HG03135 (cell line): ENCODE measurements around the gene SPTSSA.
"Not testable (repeated sequence)": the region's sequence is repeated elsewhere in the genome, so short reads cannot be mapped to it uniquely, and the experiment has no call there.

Source experiments
- ATAC-seq: cut with Tn5 transposase; IDR thresholded peaks from one replicate; pipeline ENCODE4 v1.9.1; 2021; ENCODE audit warnings: mild to moderate bottlenecking, moderate library complexity; ENCODE audit not compliant: unreplicated experiment

The SPTSSA gene, protein sequence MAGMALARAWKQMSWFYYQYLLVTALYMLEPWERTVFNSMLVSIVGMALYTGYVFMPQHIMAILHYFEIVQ

DNA sequence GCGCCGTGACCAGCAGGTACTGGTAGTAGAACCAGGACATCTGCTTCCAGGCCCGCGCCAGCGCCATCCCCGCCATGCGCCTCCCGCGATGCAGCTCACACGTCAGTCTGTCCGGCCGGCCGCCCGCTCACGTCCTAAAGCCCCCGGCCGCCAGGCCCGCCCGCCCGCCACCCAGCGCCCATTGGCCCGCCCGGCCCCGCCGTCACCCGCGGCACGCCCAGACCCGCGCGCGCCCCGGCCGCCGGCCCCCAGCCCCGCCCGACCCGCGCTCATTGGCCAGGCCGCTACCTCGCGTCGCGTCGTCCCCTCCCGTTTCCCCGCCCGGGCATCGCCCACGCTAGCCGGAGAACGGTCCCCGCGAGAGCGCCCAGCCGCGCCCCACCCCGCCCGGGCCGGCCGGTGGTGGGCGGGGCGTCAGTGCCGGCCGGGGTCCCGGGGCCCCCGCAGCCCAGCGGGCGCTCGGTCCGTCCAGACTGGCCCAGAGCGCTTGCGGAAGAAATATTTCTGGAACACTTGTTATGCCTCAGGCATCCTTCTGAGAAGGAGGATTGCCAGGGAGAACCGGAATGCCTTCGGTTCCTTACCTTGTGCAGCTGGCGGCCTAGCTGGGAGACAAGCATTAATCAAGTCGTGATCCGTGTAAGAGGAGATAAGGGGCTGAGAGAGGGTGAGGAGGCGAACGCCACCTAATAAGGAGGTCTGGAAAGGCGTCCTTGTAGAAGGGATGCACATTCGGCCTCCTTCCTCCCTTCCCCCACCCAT lies at the start of gene SPTSSA:
SPTSSA (minus strand) TSS at position 109 of the 762 bp plus-strand sequence; CDS start at position 76, 33 bp downstream.
- peak; percentile 91 for ATAC-seq

DNA sequence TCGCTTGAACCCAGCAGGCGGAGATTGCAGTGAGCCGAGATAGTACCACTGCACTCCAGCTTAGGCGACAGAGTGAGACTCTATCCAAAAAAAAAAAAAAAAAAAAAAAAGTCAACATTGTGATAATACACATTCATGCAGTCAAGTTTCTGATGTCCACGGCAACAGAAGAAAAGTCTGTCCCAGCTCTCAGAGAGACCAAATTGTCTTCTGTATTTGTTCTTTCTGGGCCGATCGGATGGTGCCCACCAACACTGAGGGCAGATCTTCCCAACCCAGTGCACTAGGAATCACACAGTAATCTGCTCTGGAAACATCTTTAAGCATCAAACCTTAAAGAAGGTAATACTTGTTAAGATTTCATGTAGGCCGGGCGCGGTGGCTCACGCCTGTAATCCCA lies 45.8 kb upstream of the SPTSSA start:
- no peak for ATAC-seq

DNA sequence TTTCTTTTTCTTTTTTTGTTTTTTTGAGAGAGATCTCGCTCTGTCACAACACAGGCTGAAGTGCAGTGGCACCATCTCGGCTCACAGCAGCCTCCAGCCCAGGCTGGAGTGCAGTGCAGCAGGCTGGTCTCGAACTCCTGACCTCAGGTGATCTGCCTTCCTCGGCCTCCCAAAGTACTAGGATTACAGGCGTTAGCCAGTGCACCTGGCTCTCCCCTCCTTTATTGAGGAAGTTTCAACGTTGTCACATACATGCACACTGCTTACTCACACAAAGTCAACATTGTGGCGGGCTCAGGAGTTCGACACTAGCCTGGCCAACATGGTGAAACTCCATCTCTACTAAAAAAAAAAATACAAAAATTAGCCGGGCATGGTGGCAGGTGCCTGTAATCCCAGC lies 45.4 kb upstream of the SPTSSA start:
- ATAC-seq: no peak

DNA sequence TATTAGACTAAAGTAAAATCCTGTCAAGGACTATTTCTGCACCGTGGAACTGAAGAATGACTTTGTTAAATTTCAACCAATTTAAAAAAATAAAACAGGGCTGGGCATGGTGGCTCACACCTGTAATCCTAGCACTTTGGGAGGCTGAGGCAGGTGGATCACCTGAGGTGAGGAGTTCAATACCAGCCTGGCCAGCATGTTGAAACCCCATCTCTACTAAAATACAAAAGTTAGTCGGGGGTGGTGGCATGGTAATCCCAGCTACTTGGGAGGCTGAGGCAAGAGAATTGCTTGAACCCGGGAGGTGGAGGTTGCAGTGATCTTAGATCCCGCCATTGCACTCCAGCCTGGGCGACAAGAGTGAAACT lies 43.1 kb upstream of the SPTSSA start:
- not testable (repeated sequence) for ATAC-seq

DNA sequence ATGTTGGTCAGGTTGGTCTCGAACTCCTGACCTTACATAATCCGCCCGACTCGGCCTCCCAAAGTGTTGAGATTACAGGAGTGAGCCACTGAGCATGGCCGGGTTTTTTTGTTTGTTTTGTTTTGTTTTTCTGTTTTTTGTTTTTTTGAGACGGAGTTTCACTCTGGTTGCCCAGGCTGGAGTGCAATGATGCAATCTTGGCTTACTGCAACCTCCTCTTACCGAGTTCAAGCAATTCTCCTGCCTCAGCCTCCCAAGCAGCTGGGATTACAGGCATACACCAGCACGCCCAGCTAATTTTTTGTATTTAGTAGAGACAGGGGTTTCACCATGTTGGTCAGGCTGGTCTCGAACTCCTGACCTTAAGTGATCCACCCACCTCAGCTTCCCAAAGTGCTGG lies 42.0 kb upstream of the SPTSSA start:
- ATAC-seq: not testable (repeated sequence)

DNA sequence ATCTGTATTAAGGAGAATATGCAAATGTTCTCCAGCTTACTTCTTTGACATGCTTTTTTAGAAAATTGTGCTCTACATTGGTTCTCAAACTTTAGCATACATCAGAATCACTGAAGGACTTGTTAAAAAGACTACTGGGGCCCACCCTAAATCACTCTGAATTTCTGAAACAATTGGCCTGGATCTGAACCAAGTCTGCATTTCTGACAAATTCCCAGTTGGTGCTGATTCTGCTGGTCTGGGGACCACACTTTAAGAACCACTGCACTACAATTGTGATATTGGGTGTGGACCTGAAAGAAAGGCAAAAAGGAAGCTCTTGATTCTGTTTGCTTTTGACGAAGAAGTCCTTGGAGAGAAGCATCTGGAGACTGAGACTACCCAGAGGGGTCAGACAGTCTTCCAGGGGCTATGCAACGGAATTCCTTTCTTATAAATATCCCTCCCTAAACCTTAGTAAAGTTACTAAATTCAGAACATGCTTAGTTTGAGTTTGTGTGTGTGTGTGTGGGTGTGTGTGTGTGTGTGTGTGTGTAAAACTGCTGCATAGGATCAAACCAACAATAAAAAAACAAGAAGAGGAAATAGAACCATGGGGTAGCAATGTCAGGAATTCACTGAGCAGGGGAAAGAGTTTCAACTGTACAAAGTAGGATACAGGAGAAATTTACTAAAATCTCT lies 40.6 kb upstream of the SPTSSA start:
- ATAC-seq: no peak

DNA sequence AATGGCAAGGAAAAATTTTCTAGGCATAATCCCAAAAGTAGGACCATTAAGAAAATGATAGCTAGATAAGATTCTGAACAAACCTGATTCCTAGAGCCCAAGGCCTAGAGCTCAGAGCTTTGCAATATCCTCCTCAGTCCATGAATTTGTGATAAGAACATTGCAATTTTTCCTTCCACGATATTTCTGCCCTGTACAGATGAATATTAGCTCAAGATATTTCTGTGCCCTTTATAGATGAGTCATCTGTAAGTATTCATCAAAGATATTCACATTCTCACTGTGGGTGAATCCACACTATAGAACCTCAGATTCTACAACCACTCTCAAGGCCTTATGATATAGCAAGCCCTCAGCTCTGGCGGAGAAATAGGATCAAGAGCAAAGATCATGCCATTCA lies 40.0 kb upstream of the SPTSSA start:
- ATAC-seq: no peak

DNA sequence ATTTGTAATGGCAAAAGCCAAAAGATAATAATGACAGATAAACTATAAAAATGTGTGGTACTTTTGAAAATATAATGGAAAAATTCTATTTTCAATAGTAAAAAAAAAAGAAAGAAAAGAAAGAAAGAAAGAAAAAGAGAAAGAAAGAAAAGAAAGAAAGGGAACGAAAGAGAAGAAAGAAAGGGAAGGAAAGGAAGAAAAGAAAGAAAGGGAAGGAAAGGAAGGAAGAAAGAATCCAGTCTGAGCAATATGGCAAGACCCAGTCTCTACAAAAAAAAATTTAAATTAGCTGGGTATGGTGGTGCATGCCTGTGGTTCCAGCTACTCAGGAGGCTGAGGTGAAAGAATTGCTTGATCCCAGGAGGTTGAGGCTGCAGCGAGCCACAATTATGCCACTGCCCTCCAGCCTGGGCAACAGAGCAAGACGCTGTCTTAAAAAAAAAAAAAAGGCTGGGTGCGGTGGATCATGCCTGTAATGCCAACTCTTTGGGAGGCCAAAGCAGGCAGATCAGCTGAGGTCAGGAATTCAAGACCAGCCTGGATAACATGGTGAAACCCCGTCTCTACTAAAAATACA lies 39.1 kb upstream of the SPTSSA start:
- ATAC-seq: no peak

DNA sequence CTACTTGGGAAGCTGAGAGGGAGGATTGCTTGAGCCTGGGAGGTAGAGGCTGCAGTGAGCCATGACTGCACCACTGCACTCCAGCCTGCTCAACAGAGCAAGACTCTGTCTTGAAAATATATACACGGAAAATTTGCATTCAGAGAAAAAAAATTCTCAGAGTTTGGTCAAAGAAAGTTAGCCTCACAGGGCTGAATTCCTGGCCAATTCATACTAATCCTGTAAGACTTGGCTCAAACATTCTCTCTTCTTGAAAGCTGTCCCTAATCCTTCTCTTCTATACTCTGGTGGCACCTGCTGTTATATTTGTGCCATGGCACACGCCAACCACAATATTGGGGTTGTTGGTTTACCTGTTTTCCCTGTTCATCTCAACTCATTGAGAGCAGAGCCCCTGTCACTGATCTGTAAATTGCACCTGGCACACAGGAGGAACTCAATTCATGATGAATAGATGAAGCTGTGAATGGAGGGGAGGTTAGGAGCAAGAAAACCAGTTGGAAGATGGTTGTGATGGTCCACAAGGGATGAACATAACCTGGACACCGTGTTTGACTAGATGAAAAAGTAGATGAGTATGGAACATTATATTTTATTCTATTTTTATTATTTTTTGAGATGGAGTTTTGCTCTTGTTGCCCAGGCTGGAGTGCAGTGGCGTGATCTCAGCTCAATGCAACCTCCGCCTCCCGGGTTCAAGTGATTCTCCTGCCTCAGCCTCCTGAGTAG lies 36.8 kb upstream of the SPTSSA start:
- no peak for ATAC-seq

DNA sequence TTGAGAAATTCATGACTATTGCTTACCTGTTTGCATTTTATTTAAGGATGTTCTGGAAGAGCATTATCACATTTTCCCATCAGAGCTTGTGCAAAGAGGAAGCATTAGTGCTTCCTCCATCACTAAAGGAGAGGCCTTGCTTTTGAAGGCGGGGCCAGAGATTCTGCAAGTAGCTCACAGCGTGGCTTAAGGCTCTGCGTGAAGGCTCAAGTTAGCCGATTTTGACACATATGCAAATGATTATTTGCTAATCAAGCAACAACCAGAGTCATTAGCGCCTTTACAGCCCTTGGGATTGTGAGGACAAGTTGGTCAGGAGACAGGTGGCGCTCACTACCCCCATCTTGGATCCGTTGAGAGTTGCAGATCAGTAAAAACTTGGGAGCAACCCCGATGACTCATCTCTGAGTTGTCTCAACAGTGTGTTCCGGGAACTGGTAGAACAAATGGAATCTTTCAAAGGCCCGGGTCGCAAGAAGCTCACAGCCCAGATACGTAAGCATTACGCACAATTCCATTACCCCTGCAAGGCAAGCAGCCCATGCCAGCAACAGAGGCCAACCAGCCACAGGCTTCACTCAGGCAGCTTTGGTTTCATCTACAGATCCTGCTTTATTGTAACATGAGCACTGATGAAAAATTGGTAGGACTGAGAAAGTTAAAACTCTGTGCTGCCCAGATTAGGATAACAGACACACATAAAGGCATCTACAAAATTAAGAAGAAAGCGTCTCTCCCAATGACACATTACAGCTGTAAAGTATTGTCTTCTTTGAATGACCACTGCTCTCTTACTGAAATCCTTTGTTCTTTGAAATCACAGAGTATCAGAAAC lies 34.9 kb upstream of the SPTSSA start:
- no peak for ATAC-seq

DNA sequence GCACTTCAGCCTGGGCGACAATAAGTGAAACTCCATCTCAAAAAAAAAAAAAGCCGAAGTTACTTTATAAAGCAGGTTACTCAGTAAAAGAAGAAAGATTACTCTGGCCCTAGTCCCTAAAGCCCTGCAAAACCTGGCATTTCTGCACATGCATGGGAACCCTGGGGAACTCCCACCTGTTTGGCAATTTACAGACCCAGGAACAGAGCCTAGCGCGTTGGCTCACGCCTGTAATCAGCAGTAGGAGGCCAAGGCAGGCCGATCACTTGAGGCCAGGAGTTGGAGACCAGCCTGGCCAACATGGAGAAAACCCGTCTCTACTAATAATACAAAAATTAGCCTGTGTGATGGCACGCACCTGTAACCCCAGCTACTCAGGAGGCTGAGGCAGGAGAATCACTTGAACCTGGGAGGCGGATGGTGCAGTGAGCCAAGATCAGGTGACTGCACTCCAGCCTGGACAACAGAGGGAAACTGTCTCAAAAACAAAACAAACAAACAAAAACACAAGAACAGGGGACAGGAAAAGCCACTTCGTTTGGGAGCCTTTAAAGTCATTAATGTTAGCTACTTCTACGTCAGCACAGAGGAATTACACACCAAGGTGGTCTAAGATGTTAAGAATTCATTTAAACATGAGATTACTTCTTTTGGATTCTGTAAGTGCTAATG lies 34.1 kb upstream of the SPTSSA start:
- ATAC-seq: no peak

DNA sequence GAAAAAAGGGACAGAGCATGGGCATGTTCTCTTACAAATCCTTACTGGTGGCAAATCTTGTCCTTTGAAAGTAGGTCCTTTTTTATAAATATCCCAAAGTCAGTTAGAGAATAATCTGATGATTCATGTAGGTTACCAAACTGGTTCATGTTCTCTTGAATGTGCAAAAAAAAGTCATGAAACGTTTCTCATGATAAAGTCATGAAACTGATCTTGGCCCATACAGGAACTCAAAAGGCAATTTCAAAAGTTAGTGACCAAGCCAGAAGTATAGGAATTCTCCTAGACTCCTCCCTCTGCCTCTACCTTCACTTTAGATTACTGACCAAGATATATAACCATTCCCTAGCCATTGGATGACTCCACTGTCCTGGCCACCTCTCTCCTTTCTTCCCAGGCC lies 27.3 kb upstream of the SPTSSA start:
- no peak for ATAC-seq

DNA sequence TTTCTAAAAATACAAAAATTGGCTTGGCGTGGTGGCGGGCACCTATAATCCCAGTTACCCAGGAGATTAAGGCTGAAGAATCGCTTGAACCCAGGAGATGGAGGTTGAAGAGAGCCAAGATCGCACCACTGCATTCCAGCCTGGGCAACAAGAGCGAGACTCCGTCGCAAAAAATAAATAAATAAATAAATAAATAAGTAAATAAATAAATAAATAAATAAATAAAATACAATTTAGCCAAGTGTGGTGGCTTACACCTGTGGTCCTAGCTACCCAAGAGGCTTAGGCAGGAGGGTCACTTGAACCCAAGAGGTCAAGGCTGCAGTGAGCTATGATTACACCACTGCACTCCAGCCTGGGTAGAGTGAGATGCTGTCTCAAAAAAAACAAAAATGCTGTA lies 26.5 kb upstream of the SPTSSA start:
- ATAC-seq: no peak

DNA sequence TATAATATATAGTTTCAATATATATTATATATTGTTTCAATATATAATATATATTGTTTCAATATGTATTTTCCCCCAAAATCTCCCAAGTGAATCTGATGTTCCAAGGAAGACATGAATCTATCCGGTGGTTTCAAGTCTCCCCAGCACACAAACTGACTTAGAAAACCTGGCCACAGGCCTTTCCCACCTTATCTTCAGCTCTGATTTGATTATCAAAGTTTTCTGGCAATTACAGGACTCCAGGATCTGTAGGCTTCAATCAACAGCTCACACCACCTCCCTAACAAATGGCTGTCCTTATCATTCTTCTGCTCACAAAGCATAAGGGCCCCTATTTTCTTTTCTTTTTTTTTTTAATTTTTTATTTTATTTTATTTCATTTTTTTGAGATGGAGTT lies 22.7 kb upstream of the SPTSSA start:
- no peak for ATAC-seq

DNA sequence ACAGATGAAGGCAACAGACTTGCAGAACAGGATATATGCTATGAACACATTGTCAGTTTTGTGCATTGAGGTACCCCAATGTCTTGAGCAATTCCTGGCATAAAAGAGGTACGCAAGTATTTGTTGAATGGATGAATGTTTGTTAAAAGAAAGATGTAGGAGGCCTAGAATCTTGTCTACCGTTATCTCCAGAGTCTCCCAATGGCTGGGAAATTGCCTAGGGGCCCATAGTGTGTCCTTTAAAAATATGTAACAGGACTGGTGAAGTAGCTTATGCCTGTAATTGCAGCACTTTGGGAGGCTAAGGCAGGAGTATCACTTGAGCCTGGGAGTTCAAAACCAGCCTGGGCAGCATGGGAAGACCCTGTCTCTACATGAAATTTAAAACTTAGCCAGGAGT lies 20.4 kb upstream of the SPTSSA start:
- no peak for ATAC-seq

DNA sequence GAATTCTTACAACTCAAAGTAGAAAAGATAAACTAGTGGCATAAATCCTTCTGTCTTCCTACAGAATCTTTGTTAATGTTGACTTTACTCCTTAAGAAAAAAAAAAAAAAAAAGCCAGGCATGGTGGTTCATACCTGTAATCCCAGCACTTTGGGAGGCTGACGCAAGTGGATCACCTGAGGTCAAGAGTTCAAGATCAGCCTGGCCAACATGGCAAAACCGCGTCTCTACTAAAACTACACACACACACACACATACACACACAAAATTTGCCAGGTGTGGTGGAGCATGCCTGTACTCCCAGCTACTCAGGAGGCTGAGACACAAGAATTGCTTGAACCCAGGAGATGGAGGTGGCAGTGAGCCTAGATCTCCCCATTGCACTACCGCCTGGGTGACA lies 17.7 kb upstream of the SPTSSA start:
- no peak for ATAC-seq

DNA sequence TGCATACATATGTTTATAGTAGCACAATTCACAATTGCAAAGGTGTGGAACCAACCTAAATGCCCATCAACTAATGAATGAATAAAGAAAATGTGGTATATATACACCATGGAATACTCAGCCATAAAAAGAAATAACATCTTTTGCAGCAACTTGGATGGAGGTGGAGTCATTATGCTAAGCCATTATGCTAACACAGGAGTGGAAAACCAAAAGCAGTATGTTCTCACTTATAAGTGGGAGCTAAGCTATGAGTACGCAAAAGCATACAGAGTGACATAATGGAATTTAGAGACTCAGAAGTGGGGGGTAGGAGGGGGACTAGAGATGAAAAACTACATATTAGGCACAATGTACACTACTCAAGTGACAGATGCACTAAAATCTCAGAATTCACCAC lies 16.2 kb upstream of the SPTSSA start:
- no peak for ATAC-seq

DNA sequence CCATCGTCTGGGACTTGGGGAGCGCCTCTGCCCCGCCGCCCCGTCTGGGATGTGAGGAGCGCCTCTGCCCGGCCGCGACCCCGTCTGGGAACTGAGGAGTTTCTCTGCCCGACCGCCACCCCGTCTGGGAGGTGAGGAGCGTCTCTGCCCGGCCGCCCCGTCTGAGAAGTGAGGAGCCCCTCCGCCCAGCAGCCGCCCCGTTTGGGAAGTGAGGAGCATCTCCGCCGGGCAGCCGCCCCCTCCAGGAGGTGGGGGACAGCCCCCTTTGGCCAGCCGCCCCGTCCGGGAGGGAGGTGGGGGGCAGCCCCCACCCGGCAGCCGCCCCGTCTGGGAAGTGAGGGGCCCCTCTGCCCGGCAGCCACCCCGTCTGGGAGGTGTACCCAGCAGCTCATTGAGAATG lies 14.0 kb upstream of the SPTSSA start:
- not testable (repeated sequence) for ATAC-seq

DNA sequence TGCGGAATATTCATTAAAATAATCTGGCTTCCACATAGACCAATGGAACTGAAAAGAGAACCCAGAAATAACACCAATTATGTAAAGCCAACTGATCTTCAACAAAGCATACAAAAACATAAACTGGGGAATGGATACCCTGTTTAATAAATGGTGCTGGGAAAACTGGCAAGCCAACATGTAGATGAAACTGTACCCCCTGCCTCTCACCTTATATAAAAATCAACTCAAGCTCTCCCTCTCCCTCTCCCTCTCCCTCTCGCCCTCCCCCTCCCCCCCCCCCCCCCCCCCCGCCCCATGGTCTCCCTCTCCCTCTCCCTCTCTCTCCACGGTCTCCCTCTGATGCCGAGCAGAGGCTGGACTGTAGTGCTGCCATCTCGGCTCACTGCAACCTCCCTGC lies 13.1 kb upstream of the SPTSSA start:
- ATAC-seq: no peak

DNA sequence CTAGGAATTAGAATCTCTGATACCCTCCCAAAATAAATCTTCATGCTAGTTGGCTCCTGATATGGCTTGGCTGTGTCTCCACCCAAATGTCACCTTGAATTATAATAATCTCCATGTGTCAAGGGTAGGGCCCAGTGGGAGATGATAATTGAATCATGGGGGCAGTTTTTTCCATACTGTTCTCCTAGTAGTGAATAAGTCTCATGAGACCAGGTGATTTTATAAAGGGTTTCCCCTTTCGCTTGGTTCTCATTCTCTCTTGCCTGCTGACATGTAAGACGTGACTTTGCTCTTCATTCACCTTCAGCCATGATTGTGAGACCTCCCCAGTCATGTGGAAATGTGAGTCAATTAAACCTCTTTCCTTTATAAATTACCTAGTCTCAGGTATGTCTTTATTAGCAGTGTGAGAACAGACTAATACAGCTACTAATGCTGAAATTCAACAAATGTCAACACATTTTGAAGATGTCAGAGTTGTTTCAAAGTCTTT lies 12.2 kb upstream of the SPTSSA start:
- ATAC-seq: no peak
